CD14-positive monocyte (primary cell): ENCODE results near the gene MS4A18. TPM values are rescaled to one million over a fixed set of nuclear protein-coding genes. Genes with fewer than 3 reads are reported as not detected.
"Not testable (repeated sequence)": the region's sequence is repeated elsewhere in the genome, so short reads cannot be mapped to it uniquely, and the experiment has no call there.

Experiments
- DNase-seq, 3 donors: peaks; one replicate each; pipeline ENCODE4 v3.0.0-alpha.2; 2011 to 2022
- H2AFZ ChIP-seq: 2 replicates; pipeline ENCODE4 v1.6.0; 2012; ENCODE audit warnings: mild to moderate bottlenecking, low read depth, low read length, inconsistent platforms; ENCODE audit not compliant: insufficient read depth, poor library complexity, severe bottlenecking
- H3K27ac ChIP-seq, 2 donors: 1 replicate in 1 of 2; 2 replicates in 1 of 2; pipeline ENCODE4 v1.5.1; 2012 to 2013; ENCODE audit warnings: low read length in 2 of 2, control low read depth in 1 of 2, inconsistent platforms in 1 of 2, low read depth in 1 of 2, mild to moderate bottlenecking in 1 of 2
- H3K27me3 ChIP-seq, 2 donors: one replicate each; pipeline versions ENCODE4 v1.6.0 to v1.6.1; 2011 to 2013; ENCODE audit warnings: low read length in 2 of 2; ENCODE audit not compliant: control insufficient read depth in 2 of 2, insufficient read depth in 2 of 2
- H3K36me3 ChIP-seq, 2 donors: replicated peaks in 1 of 2; 1 replicate in 1 of 2; 2 replicates in 1 of 2; pipeline versions ENCODE4 v1.5.1 to v1.6.1; 2012 to 2013; ENCODE audit warnings: low read length in 2 of 2, control low read depth in 1 of 2, inconsistent platforms in 1 of 2, mild to moderate bottlenecking in 1 of 2; ENCODE audit not compliant: insufficient read depth in 2 of 2, control insufficient read depth in 1 of 2
- H3K4me1 ChIP-seq, 2 donors: 1 replicate in 1 of 2; 2 replicates in 1 of 2; pipeline versions ENCODE4 v1.5.1 to v1.6.1; 2012 to 2013; ENCODE audit warnings: low read length in 2 of 2, control low read depth in 1 of 2, inconsistent platforms in 1 of 2, mild to moderate bottlenecking in 1 of 2, moderate library complexity in 1 of 2; ENCODE audit not compliant: insufficient read depth in 2 of 2, control insufficient read depth in 1 of 2
- H3K4me2 ChIP-seq: replicated peaks from 2 replicates; pipeline ENCODE3; 2012; ENCODE audit warnings: low read length, moderate library complexity, mild to moderate bottlenecking; ENCODE audit not compliant: poor library complexity, severe bottlenecking; ENCODE audit errors: extremely low read depth
- H3K4me3 ChIP-seq, 3 experiments: fragments of 200-600 bp in 1 of 3; sonication (generic) in 1 of 3; replicated peaks in 1 of 3; 1 replicate in 2 of 3; 2 replicates in 1 of 3; pipeline ENCODE4 v1.5.1; 2011 to 2013; ENCODE audit warnings: low read length in 3 of 3, mild to moderate bottlenecking in 3 of 3, control low read depth in 2 of 3, low read depth in 2 of 3, inconsistent platforms in 1 of 3, moderate library complexity in 1 of 3
- H3K79me2 ChIP-seq: 2 replicates; pipeline ENCODE4 v1.6.0; 2012; ENCODE audit warnings: mild to moderate bottlenecking, control low read depth, inconsistent platforms, low read length, moderate library complexity; ENCODE audit not compliant: insufficient read depth
- H3K9ac ChIP-seq: 2 replicates; pipeline ENCODE4 v1.6.0; 2017; ENCODE audit warnings: low read length, mild to moderate bottlenecking; ENCODE audit not compliant: insufficient read depth, poor library complexity, severe bottlenecking
- H3K9me3 ChIP-seq, 2 donors: replicated peaks in 1 of 2; 1 replicate in 1 of 2; 2 replicates in 1 of 2; pipeline versions ENCODE4 v1.5.1 to v1.6.1; 2012 to 2013; ENCODE audit warnings: low read length in 2 of 2, control low read depth in 1 of 2; ENCODE audit not compliant: control insufficient read depth in 1 of 2, insufficient read depth in 1 of 2
- H4K20me1 ChIP-seq: 2 replicates; pipeline ENCODE4 v1.6.0; 2012; ENCODE audit warnings: mild to moderate bottlenecking, low read length, control low read depth, moderate library complexity; ENCODE audit not compliant: insufficient read depth
- H3K27ac Mint-ChIP-seq, 7 donors: one replicate each; pipeline ENCODE4 v1.8.0; 2020; ENCODE audit warnings: mild to moderate bottlenecking in 7 of 7, mixed read lengths in 7 of 7, moderate library complexity in 6 of 7, inconsistent platforms in 2 of 7
- H3K27me3 Mint-ChIP-seq, 3 donors: one replicate each; pipeline ENCODE4 v1.8.0; 2021 to 2022; ENCODE audit warnings: low read depth in 3 of 3, mild to moderate bottlenecking in 3 of 3, mixed read lengths in 3 of 3, moderate library complexity in 3 of 3, inconsistent platforms in 1 of 3
- H3K36me3 Mint-ChIP-seq, 2 donors: one replicate each; pipeline ENCODE4 v1.8.0; 2020; ENCODE audit warnings: mixed read lengths in 2 of 2, inconsistent platforms in 1 of 2, mild to moderate bottlenecking in 1 of 2
- H3K4me1 Mint-ChIP-seq: one replicate; pipeline ENCODE4 v1.8.0; 2020; ENCODE audit warnings: mild to moderate bottlenecking, mixed read lengths
- H3K4me3 Mint-ChIP-seq, 2 donors: one replicate each; pipeline ENCODE4 v1.8.0; 2020; ENCODE audit warnings: mild to moderate bottlenecking in 2 of 2, mixed read lengths in 2 of 2, moderate library complexity in 1 of 2
- H3K9me3 Mint-ChIP-seq, 7 donors: one replicate each; pipeline ENCODE4 v1.8.0; 2020 to 2022; ENCODE audit warnings: mixed read lengths in 7 of 7, mild to moderate bottlenecking in 6 of 7, moderate library complexity in 6 of 7, inconsistent platforms in 2 of 7
- WGBS: methylation state at CpG from one replicate; pipeline ENCODE4 v1.1.5; 2013; ENCODE audit warnings: missing lambda C conversion rate; ENCODE audit not compliant: insufficient coverage; 5-methylcytosine and 5-hydroxymethylcytosine counted together
- intact Hi-C, 2 donors: fragments of 100-400 bp; cut with micrococcal nuclease; formaldehyde crosslinking; loops; one replicate each; pipeline versions ENCODE4 v1.15.0 to v1.15.1; 2023
- polyA minus RNA-seq: library from RNA; depleted of rRNA, polyadenylated mRNA; stranded (reverse); fragments of >200 nt; gene quantifications from 2 replicates; pipeline ENCODE4 v1.2.3, GENCODE V29; 2012
- polyA plus RNA-seq, 3 donors: library from polyadenylated mRNA; depleted of rRNA in 1 of 3; unstranded in 2 of 3; stranded (reverse) in 1 of 3; fragments of 300-500 nt in 2 of 3; fragments of >200 nt in 1 of 3; fragmentation: Illumina TruSeq in 2 of 3; gene quantifications; 1 replicate in 2 of 3; 2 replicates in 1 of 3; pipeline ENCODE4 v1.2.3, GENCODE V29; 2012 to 2021
- total RNA-seq, 12 experiments: library from RNA in 1 of 12; stranded (reverse) in 1 of 12; fragments of 120-200 nt in 1 of 12; gene quantifications; one replicate each; pipeline ENCODE4 v1.2.4 and lab custom pipeline; 2013 to 2026; ENCODE audit warnings: mixed read lengths in 6 of 12, inconsistent platforms in 1 of 12
- TF ChIP-seq, protein P1 (sequence below): fragments of 200-600 bp; IDR thresholded peaks from one replicate; pipeline ENCODE4 v1.8.0; 2022; ENCODE audit warnings: antibody characterized with exemption, mild to moderate bottlenecking

The MS4A18 gene
- total RNA-seq (2013) = not detected
- polyA plus RNA-seq = not detected
- not detected in 2 replicates for polyA minus RNA-seq
- 0 to 0.69 (median 0) reads per million in 11 experiments for total RNA-seq (lab: John Stamatoyannopoulos, UW)

DNA sequence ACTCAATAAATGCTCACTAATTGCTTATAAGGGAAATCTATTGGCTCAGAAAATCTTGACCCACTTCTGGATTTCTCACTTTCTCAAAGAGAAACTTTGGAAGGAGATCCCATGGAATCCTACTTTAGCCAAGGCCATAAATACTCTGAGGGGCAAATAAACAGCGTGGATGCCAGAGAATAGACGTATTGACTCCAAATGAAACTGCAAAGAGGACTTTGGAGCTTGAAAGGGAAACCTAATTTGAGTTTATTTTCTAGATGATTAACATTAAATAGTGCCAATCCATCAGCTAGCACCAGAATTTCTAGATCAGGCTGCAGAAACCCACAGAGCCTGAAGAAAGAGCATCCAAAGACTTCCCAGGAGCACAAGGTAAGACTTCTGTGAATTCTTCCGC is at the start of gene MS4A18:
Gene MS4A18 (plus strand): TSS at position 301 of the 400 bp plus-strand sequence.
- Mint-ChIP-seq H3K27me3 (peaks cover 0 to 7% (median 5%) of the 10 kb centered on the region in 3 donors), H3K4me3 (no peak within 1 kb of the TSS), H3K27ac (no peak within 1 kb of the TSS), H3K36me3 (no peaks in the 10 kb centered on the region), H3K9me3 (peaks cover 0 to 3% (median 0%) of the 10 kb centered on the region in 7 donors), H3K4me1 (no peaks in the 10 kb centered on the region)
- Histone ChIP-seq H3K4me1 (no peaks in the 10 kb centered on the region), H3K4me3 (no peak within 1 kb of the TSS), H3K4me2 (no peak within 1 kb of the TSS), H3K9ac (no peak within 1 kb of the TSS), H2AFZ (no peak within 1 kb of the TSS), H3K27me3 (peaks cover 0 to 2% of the 10 kb centered on the region in 2 donors), H3K36me3 (no peaks in the 10 kb centered on the region), H3K79me2 (no peaks in the 10 kb centered on the region), H3K27ac (no peak within 1 kb of the TSS), H4K20me1 (no peaks in the 10 kb centered on the region), H3K9me3 (no peaks in the 10 kb centered on the region)
- 91% methylated on average over 1 of the region's 3 CpGs for WGBS
- TF ChIP-seq, protein P1, sequence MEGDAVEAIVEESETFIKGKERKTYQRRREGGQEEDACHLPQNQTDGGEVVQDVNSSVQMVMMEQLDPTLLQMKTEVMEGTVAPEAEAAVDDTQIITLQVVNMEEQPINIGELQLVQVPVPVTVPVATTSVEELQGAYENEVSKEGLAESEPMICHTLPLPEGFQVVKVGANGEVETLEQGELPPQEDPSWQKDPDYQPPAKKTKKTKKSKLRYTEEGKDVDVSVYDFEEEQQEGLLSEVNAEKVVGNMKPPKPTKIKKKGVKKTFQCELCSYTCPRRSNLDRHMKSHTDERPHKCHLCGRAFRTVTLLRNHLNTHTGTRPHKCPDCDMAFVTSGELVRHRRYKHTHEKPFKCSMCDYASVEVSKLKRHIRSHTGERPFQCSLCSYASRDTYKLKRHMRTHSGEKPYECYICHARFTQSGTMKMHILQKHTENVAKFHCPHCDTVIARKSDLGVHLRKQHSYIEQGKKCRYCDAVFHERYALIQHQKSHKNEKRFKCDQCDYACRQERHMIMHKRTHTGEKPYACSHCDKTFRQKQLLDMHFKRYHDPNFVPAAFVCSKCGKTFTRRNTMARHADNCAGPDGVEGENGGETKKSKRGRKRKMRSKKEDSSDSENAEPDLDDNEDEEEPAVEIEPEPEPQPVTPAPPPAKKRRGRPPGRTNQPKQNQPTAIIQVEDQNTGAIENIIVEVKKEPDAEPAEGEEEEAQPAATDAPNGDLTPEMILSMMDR = no peak
- intact Hi-C loops = no loop called here
- DNase-seq = no peak

DNA sequence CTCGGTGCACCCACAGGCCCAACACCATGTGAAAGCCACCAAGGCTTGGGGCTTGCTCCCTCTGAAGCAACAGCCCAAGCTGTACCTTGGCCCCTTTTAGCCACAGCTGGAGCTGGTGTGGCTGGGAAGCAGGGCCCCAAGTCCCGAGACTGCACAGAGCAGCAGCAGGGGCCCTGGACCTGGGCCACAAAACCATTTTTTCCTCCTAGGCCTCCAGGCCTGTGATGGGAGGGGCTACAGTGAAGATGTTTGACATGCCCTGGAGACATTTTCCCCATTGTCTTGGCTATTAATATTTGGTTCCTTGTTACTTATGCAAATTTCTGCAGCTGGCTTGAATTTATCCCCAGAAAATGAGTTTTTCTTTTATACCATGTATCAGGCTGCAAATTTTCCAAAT is 46.3 kb upstream of the MS4A18 start:
- H3K4me3 Mint-ChIP-seq, H3K4me2 ChIP-seq, intact Hi-C loops, H2AFZ ChIP-seq, H3K79me2 ChIP-seq, H3K27ac ChIP-seq, H4K20me1 ChIP-seq, H3K27ac Mint-ChIP-seq, H3K4me3 ChIP-seq, H3K4me1 ChIP-seq, H3K4me1 Mint-ChIP-seq, H3K9ac ChIP-seq, H3K36me3 ChIP-seq, H3K27me3 Mint-ChIP-seq, DNase-seq, H3K27me3 ChIP-seq, H3K36me3 Mint-ChIP-seq: not testable (repeated sequence)
- WGBS = 100% methylated on average over 1 of the region's 2 CpGs
- peaks cover 31 to 45% (median 36%) of the 10 kb centered on the region in 7 donors for H3K9me3 Mint-ChIP-seq
- peaks cover 22 to 33% of the 10 kb centered on the region in 2 donors for H3K9me3 ChIP-seq
